Keratinocyte (primary cell): Measurements from ENCODE around the gene IFT43. TPM values are rescaled to one million over a fixed set of nuclear protein-coding genes. Genes with fewer than 3 reads are reported as not detected.

ENCODE experiments used
- DNase-seq: peaks from one replicate; pipeline ENCODE4 v3.0.0-alpha.2; 2011; ENCODE audit warnings: low read depth, missing footprints, low spot score
- FAIRE-seq: peaks from 2 replicates; lab custom pipeline; 2011; peaks lifted over from hg19 to GRCh38; lab: Jason Lieb, UNC
- H2AFZ ChIP-seq: 2 replicates; pipeline ENCODE4 v1.6.0; 2012; ENCODE audit warnings: low read length, control low read depth, inconsistent platforms; ENCODE audit not compliant: control insufficient read depth
- H3K27ac ChIP-seq: 2 replicates; pipeline ENCODE4 v1.5.1; 2011; ENCODE audit warnings: low read length; ENCODE audit not compliant: control insufficient read depth, insufficient read depth
- H3K27me3 ChIP-seq: 3 replicates; pipeline ENCODE4 v1.6.0; 2011; ENCODE audit warnings: low read length; ENCODE audit not compliant: control insufficient read depth, insufficient read depth; ENCODE audit errors: extremely low read depth
- H3K36me3 ChIP-seq, 2 experiments: 2 replicates in 1 of 2; 3 replicates in 1 of 2; pipeline ENCODE4 v1.5.1; 2011; ENCODE audit warnings: low read length in 2 of 2, mild to moderate bottlenecking in 1 of 2; ENCODE audit not compliant: control insufficient read depth in 2 of 2, insufficient read depth in 2 of 2; ENCODE audit errors: extremely low read depth in 1 of 2
- H3K4me1 ChIP-seq: 3 replicates; pipeline ENCODE4 v1.5.1; 2011; ENCODE audit warnings: low read length; ENCODE audit not compliant: control insufficient read depth, insufficient read depth; ENCODE audit errors: extremely low read depth
- H3K4me2 ChIP-seq: 3 replicates; pipeline ENCODE4 v1.6.0; 2011; ENCODE audit warnings: low read depth, low read length; ENCODE audit not compliant: control insufficient read depth, insufficient read depth; ENCODE audit errors: extremely low read depth
- H3K4me3 ChIP-seq, 3 experiments: fragments of 200-600 bp in 1 of 3; sonication (generic) in 1 of 3; 2 replicates in 2 of 3; 3 replicates in 1 of 3; pipeline ENCODE4 v1.5.1; 2011 to 2016; ENCODE audit warnings: low read length in 3 of 3, mild to moderate bottlenecking in 3 of 3, control low read depth in 2 of 3, inconsistent platforms in 1 of 3, low read depth in 1 of 3, mixed read lengths in 1 of 3, mixed run types in 1 of 3, moderate library complexity in 1 of 3; ENCODE audit not compliant: control insufficient read depth in 2 of 3, insufficient read depth in 2 of 3; ENCODE audit errors: extremely low read depth in 1 of 3
- H3K79me2 ChIP-seq: 2 replicates; pipeline ENCODE4 v1.6.0; 2012; ENCODE audit warnings: low read length; ENCODE audit not compliant: control insufficient read depth, insufficient read depth
- H3K9ac ChIP-seq: 3 replicates; pipeline ENCODE4 v1.6.0; 2011; ENCODE audit warnings: low read length; ENCODE audit not compliant: control insufficient read depth, insufficient read depth; ENCODE audit errors: extremely low read depth
- H3K9me1 ChIP-seq: 3 replicates; pipeline ENCODE4 v1.6.0; 2011; ENCODE audit warnings: low read length; ENCODE audit not compliant: control insufficient read depth, insufficient read depth; ENCODE audit errors: extremely low read depth
- H3K9me3 ChIP-seq: 2 replicates; pipeline ENCODE4 v1.5.1; 2012; ENCODE audit warnings: low read depth, low read length; ENCODE audit not compliant: control insufficient read depth
- H4K20me1 ChIP-seq: 3 replicates; pipeline ENCODE4 v1.6.0; 2011; ENCODE audit warnings: low read length; ENCODE audit not compliant: control insufficient read depth, insufficient read depth; ENCODE audit errors: extremely low read depth
- CTCF ChIP-seq, 3 experiments: IDR thresholded peaks in 1 of 3; conservative IDR thresholded peaks in 1 of 3; optimal IDR thresholded peaks in 1 of 3; 2 replicates in 2 of 3; 3 replicates in 1 of 3; pipeline versions ENCODE3 to v1.5.1; 2011; ENCODE audit warnings: low read length in 3 of 3, mild to moderate bottlenecking in 3 of 3, moderate library complexity in 2 of 3, control low read depth in 1 of 3, inconsistent platforms in 1 of 3; ENCODE audit not compliant: insufficient read depth in 2 of 3; ENCODE audit errors: extremely low read depth in 1 of 3
- EZH2 ChIP-seq: IDR thresholded peaks from one replicate; pipeline ENCODE4 v1.6.1; 2012; ENCODE audit warnings: inconsistent platforms, mild to moderate bottlenecking, low read length, moderate library complexity
- dilution Hi-C: fragments of 300-500 bp; cut with MboI; formaldehyde crosslinking; loops from one replicate; pipeline ENCODE4 v1.7.0; 2020; ENCODE audit warnings: low sequenced_read_pairs; ENCODE audit not compliant: extremely low pct_ligation_motif_present
- polyA plus RNA-seq, 5 experiments: library from polyadenylated mRNA; depleted of rRNA in 3 of 5; stranded (reverse) in 3 of 5; stranded (forward) in 1 of 5; unstranded in 1 of 5; fragments of >200 nt; gene quantifications; 1 replicate in 1 of 5; 2 replicates in 3 of 5; 3 replicates in 1 of 5; pipeline versions ENCODE4 v1.2.1 to v1.2.3, GENCODE V29; 2011 to 2012; ENCODE audit warnings: missing spikeins in 2 of 5, low read depth in 1 of 5, low replicate concordance in 1 of 5

IFT43 gene
- polyA plus RNA-seq, 1 donor (not counting 4 experiments of a cell fraction or from before 2014, with no cell fraction given): 41.6 TPM

DNA sequence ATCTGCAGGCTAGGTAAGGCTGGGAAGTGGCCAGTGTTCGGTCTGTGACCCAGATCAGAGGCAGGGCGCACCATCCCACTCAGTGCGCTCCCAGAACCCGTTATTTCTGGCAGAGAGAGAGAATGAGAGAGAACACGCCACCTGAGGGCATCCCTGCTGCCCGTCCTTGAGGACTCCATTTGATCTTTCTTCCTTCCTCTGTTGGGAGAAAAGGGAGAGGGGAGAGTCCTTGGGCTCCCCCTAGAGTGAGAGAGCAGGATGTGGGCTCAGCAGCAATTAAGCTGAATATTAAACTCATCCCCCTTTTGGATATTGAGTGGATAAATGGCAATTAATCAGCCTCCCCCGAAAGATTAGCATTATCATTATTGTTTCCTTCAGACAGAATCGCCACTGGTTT, 70.6 kb downstream of the IFT43 start:
- peaks cover 3% of the 10 kb centered on the region for H4K20me1 ChIP-seq
- H3K36me3 ChIP-seq: peaks cover 3 to 5% of the 10 kb centered on the region in 2 experiments
- H3K9ac ChIP-seq: no peak overlapping the region
- H3K27me3 ChIP-seq: no peaks in the 10 kb centered on the region
- TF ChIP-seq EZH2: no peak
- TF ChIP-seq CTCF (optimal IDR thresholded peaks at IDR 0.05 in 1 of 3, IDR thresholded peaks at IDR 0.05 in 1 of 3, conservative IDR thresholded peaks at IDR 0.05 in 1 of 3; ENCODE audit: extremely low read depth in 1 of 3, insufficient read depth in 2 of 3, low read length in 3 of 3): peak; percentile 33 to 37 (median 35)
- H2AFZ ChIP-seq: no peak overlapping the region
- no peaks in the 10 kb centered on the region for H3K79me2 ChIP-seq
- no peak overlapping the region for H3K4me3 ChIP-seq
- dilution Hi-C loops: no loop called here
- no peak for DNase-seq
- H3K4me1 ChIP-seq: no peaks in the 10 kb centered on the region
- no peak overlapping the region for H3K4me2 ChIP-seq
- H3K9me3 ChIP-seq: no peaks in the 10 kb centered on the region
- H3K9me1 ChIP-seq: no peaks in the 10 kb centered on the region
- FAIRE-seq: no peak
- no peak overlapping the region for H3K27ac ChIP-seq

GRCh38 chr14:76057914-76058313, 72.4 kb downstream of the IFT43 start:
- no peaks in the 10 kb centered on the region for H3K27me3 ChIP-seq
- H3K79me2 ChIP-seq: no peaks in the 10 kb centered on the region
- peaks cover 3 to 5% of the 10 kb centered on the region in 2 experiments for H3K36me3 ChIP-seq
- dilution Hi-C loops: no loop called here
- TF ChIP-seq EZH2: no peak
- TF ChIP-seq CTCF (optimal IDR thresholded peaks at IDR 0.05 in 1 of 3, IDR thresholded peaks at IDR 0.05 in 1 of 3, conservative IDR thresholded peaks at IDR 0.05 in 1 of 3; ENCODE audit: extremely low read depth in 1 of 3, insufficient read depth in 2 of 3, low read length in 3 of 3): no peak
- no peaks in the 10 kb centered on the region for H3K9me3 ChIP-seq
- no peaks in the 10 kb centered on the region for H3K4me1 ChIP-seq
- H3K4me3 ChIP-seq: no peak overlapping the region
- FAIRE-seq (no peak), DNase-seq (no peak)
- no peak overlapping the region for H3K4me2 ChIP-seq
- H3K9me1 ChIP-seq: no peaks in the 10 kb centered on the region
- no peak overlapping the region for H3K27ac ChIP-seq
- peaks cover 3% of the 10 kb centered on the region for H4K20me1 ChIP-seq
- H2AFZ ChIP-seq: no peak overlapping the region
- H3K9ac ChIP-seq: no peak overlapping the region
